ENCODE measurements around the gene NRP2.

NRP2 gene

GRCh38 chr2:205776720-205777119 lies 94.4 kb downstream of the NRP2 start:
- peak; percentile 71 for DNase-seq

GRCh38 chr2:205778356-205778755 lies 96.1 kb downstream of the NRP2 start:
- no peak for DNase-seq

GRCh38 chr2:205780645-205781044 lies 98.3 kb downstream of the NRP2 start:
- no peak for DNase-seq

- no peak for DNase-seq
Measured at GRCh38 chr2:205781244-205781931, 99.1 kb downstream of the NRP2 start.

GRCh38 chr2:205782941-205783340 lies 100.6 kb downstream of the NRP2 start:
- no peak for DNase-seq

- no peak for DNase-seq
Measured at GRCh38 chr2:205783872-205784499, 101.7 kb downstream of the NRP2 start.

GRCh38 chr2:205785507-205786260 lies 103.4 kb downstream of the NRP2 start:
- no peak for DNase-seq

GRCh38 chr2:205786976-205787375 lies 104.7 kb downstream of the NRP2 start:
- no peak for DNase-seq

GRCh38 chr2:205787761-205788160 lies 105.5 kb downstream of the NRP2 start:
- no peak for DNase-seq

GRCh38 chr2:205789906-205790305 lies 107.6 kb downstream of the NRP2 start:
- no peak for DNase-seq

- DNase-seq: no peak
Measured at GRCh38 chr2:205792908-205793307, 110.6 kb downstream of the NRP2 start.

GRCh38 chr2:205796805-205797313 lies 114.6 kb downstream of the NRP2 start:
- no peak for DNase-seq

- no peak for DNase-seq
Measured at GRCh38 chr2:205797866-205798265, 115.6 kb downstream of the NRP2 start.

GRCh38 chr2:205800224-205800623 lies 117.9 kb downstream of the NRP2 start:
- no peak for DNase-seq

- DNase-seq: peak; percentile 42
Measured at GRCh38 chr2:205800773-205801172, 118.5 kb downstream of the NRP2 start.

GRCh38 chr2:205802065-205802464 lies 119.8 kb downstream of the NRP2 start:
- DNase-seq: peak; percentile 18

- no peak for DNase-seq
Measured at GRCh38 chr2:205802941-205803340, 120.6 kb downstream of the NRP2 start.

GRCh38 chr2:205803500-205803899 lies 121.2 kb downstream of the NRP2 start:
- DNase-seq: no peak

- no peak for DNase-seq
Measured at GRCh38 chr2:205805136-205805535, 122.8 kb downstream of the NRP2 start.

GRCh38 chr2:205806143-205806905 lies 124.0 kb downstream of the NRP2 start:
- no peak for DNase-seq

- DNase-seq: no peak
Measured at GRCh38 chr2:205807229-205807628, 124.9 kb downstream of the NRP2 start.

GRCh38 chr2:205807758-205808157 lies 125.5 kb downstream of the NRP2 start:
- no peak for DNase-seq

- no peak for DNase-seq
Measured at GRCh38 chr2:205808486-205809121, 126.3 kb downstream of the NRP2 start.

All from DMS153 (cell line).